Lung (tissue), 12 donors: Measurements from ENCODE around the gene ABHD12. TPM values are rescaled to one million over a fixed set of nuclear protein-coding genes. Genes with fewer than 3 reads are reported as not detected.

Source experiments
- ATAC-seq: fragments of 200-7000 bp; cut with Tn5 transposase; one replicate; pipeline ENCODE4 v1.9.1; 2020; ENCODE audit warnings: moderate number of reproducible peaks; ENCODE audit not compliant: insufficient read depth, low FRiP score
- DNase-seq, 3 donors: peaks; one replicate each; pipeline ENCODE4 v3.0.0-alpha.2; 2013 to 2017
- H3K27ac ChIP-seq, 2 donors: one replicate each; pipeline ENCODE4 v1.5.1; 2013; ENCODE audit warnings: mild to moderate bottlenecking in 2 of 2, moderate library complexity in 2 of 2, control low read depth in 1 of 2, inconsistent platforms in 1 of 2, low read depth in 1 of 2, low read length in 1 of 2
- H3K27me3 ChIP-seq, 3 donors: one replicate each; pipeline ENCODE4 v1.5.1; 2013; ENCODE audit warnings: low read length in 2 of 3; ENCODE audit not compliant: control insufficient read depth in 3 of 3, insufficient read depth in 3 of 3
- H3K36me3 ChIP-seq, 4 donors: one replicate each; pipeline ENCODE4 v1.5.1; 2013; ENCODE audit warnings: low read length in 4 of 4, mild to moderate bottlenecking in 1 of 4, moderate library complexity in 1 of 4; ENCODE audit not compliant: control insufficient read depth in 4 of 4, insufficient read depth in 4 of 4
- H3K4me1 ChIP-seq, 5 donors: one replicate each; pipeline ENCODE4 v1.5.1; 2013; ENCODE audit warnings: low read length in 5 of 5, mild to moderate bottlenecking in 2 of 5, moderate library complexity in 1 of 5; ENCODE audit not compliant: control insufficient read depth in 5 of 5, insufficient read depth in 5 of 5
- H3K4me3 ChIP-seq: one replicate; pipeline ENCODE4 v1.5.1; 2013; ENCODE audit warnings: mild to moderate bottlenecking, control low read depth, moderate library complexity
- H3K9ac ChIP-seq, 2 donors: one replicate each; pipeline ENCODE4 v1.5.1; 2013; ENCODE audit warnings: low read length in 2 of 2, control low read depth in 1 of 2; ENCODE audit not compliant: insufficient read depth in 1 of 2
- H3K9me3 ChIP-seq, 4 donors: one replicate each; pipeline ENCODE4 v1.5.1; 2013; ENCODE audit warnings: low read length in 3 of 4, mild to moderate bottlenecking in 1 of 4, moderate library complexity in 1 of 4; ENCODE audit not compliant: control insufficient read depth in 4 of 4, insufficient read depth in 3 of 4
- CTCF ChIP-seq: IDR thresholded peaks from 2 replicates; pipeline ENCODE4 v1.5.1; 2012; ENCODE audit warnings: mild to moderate bottlenecking; ENCODE audit errors: control extremely low read depth, extremely low read depth
- whole genome bisulfite sequencing, 2 donors: extraction: QIAGEN DNeasy Blood & Tissue Kit; methylation state at CpG; one replicate each; pipeline ENCODE4 v1.1.7; 2013; 5-methylcytosine and 5-hydroxymethylcytosine counted together
- polyA plus RNA-seq, 2 donors: library from polyadenylated mRNA; stranded (reverse); fragments of 200-250 nt; gene quantifications; one replicate each; pipeline ENCODE4 v1.2.1, GENCODE V29; 2013
- total RNA-seq, 2 donors: library from RNA; depleted of rRNA in 1 of 2; stranded (reverse); fragments of >200 nt in 1 of 2; gene quantifications; one replicate each; pipeline ENCODE4 v1.2.1, GENCODE V29; 2014 to 2021
- donor health status: control.
- donor health status: control.
- donor health status: Bipolar disorder and iron deficiency.
- donor health status: healthy.
- donor health status: DM: yes; HTN: yes; CAD: no.

ABHD12 gene
- total and polyA plus RNA-seq, 4 donors: 34.3 to 58.1 (median 44.6) TPM

GRCh38 chr20:25290646-25291431, 99.8 kb downstream of the ABHD12 start:
- peaks cover 3 to 63% (median 21%) of the 10 kb centered on the region in 4 donors for H3K36me3 ChIP-seq
- DNase-seq (no peak), ATAC-seq (no peak)
- H3K27ac ChIP-seq: no peak overlapping the region
- H3K9me3 ChIP-seq: peaks cover 0 to 3% (median 0%) of the 10 kb centered on the region in 4 donors
- H3K9ac ChIP-seq: no peak overlapping the region
- peaks cover 0 to 4% (median 0%) of the 10 kb centered on the region in 5 donors for H3K4me1 ChIP-seq
- TF ChIP-seq CTCF: no peak
- WGBS, 2 donors: 92 to 99% methylated on average over 20 to 22 of the region's 22 CpGs
- H3K27me3 ChIP-seq: no peaks in the 10 kb centered on the region
- H3K4me3 ChIP-seq: no peak overlapping the region

GRCh38 chr20:25289886-25290597, 100.6 kb downstream of the ABHD12 start:
- Histone ChIP-seq H3K9ac (no peak overlapping the region), H3K4me1 (peaks cover 0 to 2% (median 0%) of the 10 kb centered on the region in 5 donors), H3K9me3 (peaks cover 0 to 3% (median 0%) of the 10 kb centered on the region in 4 donors), H3K36me3 (peaks cover 9 to 67% (median 26%) of the 10 kb centered on the region in 4 donors), H3K4me3 (no peak overlapping the region), H3K27me3 (no peaks in the 10 kb centered on the region), H3K27ac (no peak overlapping the region)
- no peak for ATAC-seq
- no peak for TF ChIP-seq CTCF
- DNase-seq: no peak
- WGBS, 2 donors: 94 to 95% methylated on average over 24 of the region's 24 CpGs

GRCh38 chr20:25288291-25289181, 102.1 kb downstream of the ABHD12 start:
- H3K27me3 ChIP-seq: no peaks in the 10 kb centered on the region
- H3K36me3 ChIP-seq: peaks cover 11 to 78% (median 24%) of the 10 kb centered on the region in 4 donors
- H3K4me3 ChIP-seq: no peak overlapping the region
- ATAC-seq: no peak
- DNase-seq: peak in 1 of 3 donors; percentile 5
- no peaks in the 10 kb centered on the region for H3K4me1 ChIP-seq
- WGBS, 2 donors: 95% methylated on average over 22 of the region's 22 CpGs
- H3K9me3 ChIP-seq: peaks cover 0 to 3% (median 0%) of the 10 kb centered on the region in 4 donors
- no peak for TF ChIP-seq CTCF
- peak overlapping the region in 1 of 2 donors; percentile 59 for H3K27ac ChIP-seq
- H3K9ac ChIP-seq: no peak overlapping the region
